Choroid plexus epithelial cell (primary cell): ENCODE measurements around the gene SNX25.

ENCODE experiments used
- DNase-seq: peaks from one replicate; pipeline ENCODE4 v3.0.0-alpha.2; 2010; ENCODE audit warnings: low read depth
- H3K4me3 ChIP-seq: 2 replicates; pipeline ENCODE4 v1.5.1; 2011; ENCODE audit warnings: low read depth, mild to moderate bottlenecking, control low read depth, low read length, moderate library complexity
- CTCF ChIP-seq: conservative IDR thresholded peaks from 2 replicates; pipeline ENCODE4 v1.5.1; 2011; ENCODE audit warnings: low read depth, mild to moderate bottlenecking, control low read depth, inconsistent platforms, low read length, moderate library complexity

Gene SNX25

GRCh38 chr4:185213877-185214276 lies 4.5 kb downstream of the SNX25 start:
- DNase-seq, result no peak
- TF ChIP-seq CTCF, result no peak
- no peak overlapping the region for H3K4me3 ChIP-seq

- peak; percentile 28 for DNase-seq
- no peak for TF ChIP-seq CTCF
- no peak overlapping the region for H3K4me3 ChIP-seq
These were observed 5.9 kb downstream of the SNX25 start for GRCh38 chr4:185215261-185215660.

- no peak overlapping the region for H3K4me3 ChIP-seq
- TF ChIP-seq CTCF, result no peak
- DNase-seq, result no peak
These were observed 8.1 kb downstream of the SNX25 start for GRCh38 chr4:185217408-185217975.

- no peak for DNase-seq
- no peak for TF ChIP-seq CTCF
- no peak overlapping the region for H3K4me3 ChIP-seq
These were observed 8.9 kb downstream of the SNX25 start for GRCh38 chr4:185218312-185218711.

- peak; percentile 77 for DNase-seq
- H3K4me3 ChIP-seq, result no peak overlapping the region
- TF ChIP-seq CTCF, result no peak
These were observed 10.3 kb downstream of the SNX25 start for GRCh38 chr4:185219551-185220344.

GRCh38 chr4:185221491-185221890 lies 12.1 kb downstream of the SNX25 start:
- DNase-seq, result no peak
- no peak overlapping the region for H3K4me3 ChIP-seq
- no peak for TF ChIP-seq CTCF

GRCh38 chr4:185221912-185222311 lies 12.5 kb downstream of the SNX25 start:
- DNase-seq, result no peak

More at GRCh38 chr4:185221912-185222311, 12.5 kb downstream of the SNX25 start:
- H3K4me3 ChIP-seq, result no peak overlapping the region
- TF ChIP-seq CTCF, result no peak
